GM21526 (cell line): ENCODE results near the gene RERE.

Experiments used
- ATAC-seq: cut with Tn5 transposase; IDR thresholded peaks from one replicate; pipeline ENCODE4 v1.9.1; 2021; ENCODE audit warnings: moderate library complexity; ENCODE audit not compliant: unreplicated experiment, low FRiP score

RERE gene

DNA sequence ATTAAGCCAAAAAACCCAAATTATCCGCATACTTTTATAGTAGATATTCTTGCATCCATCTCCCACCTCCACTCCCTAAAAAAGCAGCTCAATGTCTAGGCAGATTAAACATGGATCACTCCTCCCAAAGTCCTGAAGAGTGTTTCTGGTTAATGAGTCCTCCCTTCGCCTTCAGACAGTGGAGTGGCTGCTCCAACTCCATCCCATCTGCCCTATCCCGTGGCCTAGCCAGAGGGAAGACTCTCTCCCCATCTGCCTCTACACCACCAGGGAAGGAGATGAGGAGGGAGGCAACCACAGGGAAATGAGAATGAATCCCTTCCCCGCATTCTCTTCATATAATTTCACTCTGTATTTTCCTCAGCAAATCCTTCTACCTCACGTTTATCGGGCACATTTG lies 395.7 kb downstream of the RERE start:
- ATAC-seq, result no peak

DNA sequence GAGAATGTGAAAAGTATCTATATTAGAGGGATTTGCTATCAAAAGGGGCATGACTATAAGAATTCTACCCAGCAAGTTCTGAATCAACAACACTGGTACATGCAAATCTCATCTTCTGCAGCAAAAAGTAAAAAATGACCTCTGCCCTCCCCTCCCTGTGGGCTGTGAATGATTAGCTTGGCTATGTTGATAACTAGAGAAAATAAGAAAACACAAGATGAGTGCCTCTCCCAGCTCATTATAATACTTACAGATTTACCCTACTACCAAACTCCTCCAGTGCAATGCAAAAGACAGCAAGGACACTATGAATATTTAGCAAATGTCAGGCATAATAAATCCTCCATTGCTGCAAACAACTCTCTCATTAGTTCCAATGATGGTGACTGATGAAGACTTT lies 397.1 kb downstream of the RERE start:
- no peak for ATAC-seq

DNA sequence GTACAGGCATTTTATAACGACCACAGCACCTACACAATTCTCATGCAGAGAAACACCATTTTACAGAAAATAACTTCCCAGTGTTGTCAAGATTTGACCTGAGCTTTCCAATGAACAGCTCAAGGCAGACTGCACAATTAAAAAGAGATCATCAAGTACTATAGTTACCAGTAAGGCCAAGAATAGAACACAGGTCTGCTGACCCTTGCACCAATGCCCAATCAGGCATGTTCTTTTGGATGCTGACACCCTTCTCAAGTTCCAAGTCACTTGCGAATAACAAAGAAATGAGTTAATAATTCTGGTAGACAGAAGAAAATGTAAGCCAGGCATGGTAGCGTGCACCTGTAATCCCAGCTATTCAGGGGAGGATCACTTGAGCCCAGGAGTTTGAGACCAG lies 397.6 kb downstream of the RERE start:
- ATAC-seq, result no peak

DNA sequence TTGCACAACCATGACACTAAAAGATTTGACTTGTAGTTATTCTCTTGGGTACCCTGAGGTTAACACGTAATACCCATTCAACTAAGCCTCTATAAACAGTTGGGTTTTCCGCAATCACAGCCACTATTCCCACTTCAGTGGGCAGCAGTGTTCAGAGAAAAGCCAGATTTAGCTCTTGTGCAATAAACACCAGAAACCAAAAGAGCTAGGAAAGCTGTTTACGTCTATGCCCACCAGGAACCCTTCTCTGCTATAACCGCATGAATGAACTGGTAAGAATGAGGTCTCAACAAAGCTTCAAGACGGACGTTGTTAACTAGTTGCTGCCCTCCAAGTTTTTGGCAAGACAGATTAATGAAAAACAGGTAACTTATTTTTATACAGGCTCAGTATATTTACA lies 398.3 kb downstream of the RERE start:
- ATAC-seq, result no peak

DNA sequence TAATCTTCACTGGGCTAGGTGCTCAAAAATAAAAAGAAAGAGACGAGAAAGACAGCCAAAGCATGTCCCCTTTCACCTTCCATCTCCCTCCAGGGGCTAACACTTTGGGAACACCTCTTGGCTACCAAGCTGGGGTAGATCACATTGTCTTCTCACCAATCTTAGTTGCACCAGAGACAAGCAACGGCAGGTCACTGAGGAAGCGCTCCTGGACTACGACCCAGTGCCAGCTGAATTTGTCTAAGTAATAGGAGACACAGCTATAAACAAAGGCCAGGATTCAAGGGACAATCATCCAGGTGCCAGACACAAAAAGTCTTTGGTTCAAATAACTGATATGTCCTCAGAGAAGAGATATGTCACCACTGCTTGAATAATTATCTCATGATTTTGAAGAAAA lies 399.1 kb downstream of the RERE start:
- ATAC-seq, result no peak

DNA sequence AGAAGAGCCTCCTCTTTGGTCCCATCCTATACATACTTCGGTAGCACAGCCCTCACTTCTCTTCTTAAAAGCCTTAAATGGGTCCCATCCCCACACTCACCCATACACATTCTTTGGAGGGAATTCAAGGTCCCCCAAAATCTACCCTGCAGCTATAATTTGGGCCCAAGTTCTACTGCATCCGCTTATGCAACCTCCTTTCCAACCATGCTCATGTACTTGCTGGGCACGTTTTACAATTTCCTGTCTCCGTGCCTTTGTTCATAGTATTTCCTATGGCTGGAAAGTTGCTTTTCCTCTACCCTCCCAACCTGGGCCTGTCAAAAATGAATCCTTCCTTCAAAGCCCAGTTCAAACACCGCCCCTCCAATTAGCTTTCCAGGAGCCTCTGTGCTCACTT lies 399.8 kb downstream of the RERE start:
- no peak for ATAC-seq

DNA sequence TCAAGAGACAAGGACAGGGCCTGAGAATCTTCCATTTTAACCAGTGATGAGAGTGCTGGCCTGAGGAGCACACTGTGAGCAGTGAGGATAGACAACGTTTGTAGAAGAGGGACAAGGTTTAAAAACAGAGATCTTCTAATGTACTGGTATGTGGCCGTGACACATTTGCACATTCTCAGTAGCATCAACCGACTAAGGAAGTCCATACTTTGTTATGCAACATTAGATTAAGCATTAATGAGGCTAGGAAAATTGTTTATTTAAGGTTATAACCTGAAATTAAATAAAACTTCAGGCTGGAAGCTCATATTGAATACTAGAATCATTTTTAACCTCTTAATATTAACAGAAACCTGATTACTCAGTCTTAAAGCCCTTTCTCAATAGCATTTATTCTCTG lies 400.6 kb downstream of the RERE start:
- ATAC-seq, result no peak

DNA sequence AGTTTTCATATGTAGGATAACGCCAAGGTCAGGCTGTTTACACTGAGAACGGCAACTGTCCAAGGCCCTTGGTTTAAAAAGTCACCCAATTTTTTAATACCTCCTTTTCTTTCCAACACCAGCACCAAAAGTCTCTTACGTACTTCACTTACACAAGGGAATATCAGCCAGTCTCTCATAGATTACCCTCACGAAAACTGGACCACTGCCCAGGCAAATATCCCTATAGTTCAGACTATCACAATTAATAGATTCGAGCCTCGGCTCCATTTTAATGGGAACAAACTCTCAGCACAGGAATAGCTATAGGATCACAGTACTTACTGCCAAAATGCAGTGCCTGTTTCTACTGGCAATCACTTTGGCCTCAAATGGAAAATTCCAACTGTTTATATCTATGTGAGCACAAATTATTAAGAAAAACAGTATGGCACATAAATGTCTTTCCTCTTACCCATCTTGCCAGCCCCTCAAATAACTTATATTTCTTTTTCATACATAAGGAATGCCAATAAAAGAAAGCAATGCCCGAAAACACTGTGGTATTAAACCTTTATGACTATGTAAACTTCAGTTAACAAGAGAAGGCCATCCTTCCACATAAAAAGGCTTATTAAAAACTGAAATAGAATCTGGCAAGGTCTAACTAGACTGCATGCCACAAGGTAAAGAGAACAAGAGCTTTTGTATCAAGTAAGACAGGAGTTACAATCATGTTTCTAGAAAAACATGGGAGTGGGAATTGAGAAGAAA lies 401.7 kb downstream of the RERE start:
- ATAC-seq, result no peak

DNA sequence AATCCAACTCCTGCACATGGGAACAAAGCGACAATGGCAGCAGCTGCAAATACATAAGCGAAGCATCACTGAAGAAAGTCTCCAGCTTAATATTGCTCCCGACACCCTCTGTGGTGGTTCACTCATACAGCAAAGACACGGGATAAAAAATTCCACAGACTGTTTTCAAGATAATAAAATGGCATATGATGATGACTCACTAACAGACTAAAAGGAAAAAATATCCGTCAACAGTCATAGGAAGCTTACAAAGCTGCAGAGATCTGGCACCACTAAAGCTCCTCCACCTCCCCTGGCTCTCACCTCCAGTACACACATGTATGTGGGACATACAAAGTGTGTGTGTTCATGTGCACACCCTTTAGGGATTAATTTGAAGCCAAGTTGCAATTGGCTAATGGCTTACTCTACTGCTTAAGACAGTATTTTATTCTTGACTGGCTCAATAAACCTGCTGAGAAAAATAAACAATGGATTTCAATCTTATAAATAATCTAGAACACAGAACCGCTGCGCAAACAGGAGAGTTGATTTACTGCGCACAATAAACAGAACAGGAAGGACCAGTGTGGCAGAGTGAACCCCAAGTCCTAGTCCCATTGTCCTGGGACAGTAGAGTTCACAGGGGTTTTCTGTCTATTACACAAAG lies 405.1 kb downstream of the RERE start:
- no peak for ATAC-seq

DNA sequence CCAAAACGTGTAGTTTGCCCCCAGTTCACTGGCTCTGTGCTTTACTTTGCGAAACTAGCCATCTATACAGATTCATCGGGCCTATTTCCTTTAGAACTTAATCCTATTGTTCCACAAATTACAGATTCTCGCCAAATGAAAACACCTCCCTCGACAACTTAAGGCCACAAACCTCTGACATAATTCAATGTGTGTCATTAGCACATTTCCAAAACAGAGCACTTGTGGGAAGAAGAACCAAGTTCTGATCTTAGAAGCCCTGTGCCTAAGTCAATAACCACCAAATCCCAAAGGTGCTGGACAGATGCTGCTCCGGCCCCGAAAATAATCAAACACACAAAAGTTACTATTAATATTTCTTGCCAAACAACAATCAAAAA lies 405.6 kb downstream of the RERE start:
- ATAC-seq, result no peak

DNA sequence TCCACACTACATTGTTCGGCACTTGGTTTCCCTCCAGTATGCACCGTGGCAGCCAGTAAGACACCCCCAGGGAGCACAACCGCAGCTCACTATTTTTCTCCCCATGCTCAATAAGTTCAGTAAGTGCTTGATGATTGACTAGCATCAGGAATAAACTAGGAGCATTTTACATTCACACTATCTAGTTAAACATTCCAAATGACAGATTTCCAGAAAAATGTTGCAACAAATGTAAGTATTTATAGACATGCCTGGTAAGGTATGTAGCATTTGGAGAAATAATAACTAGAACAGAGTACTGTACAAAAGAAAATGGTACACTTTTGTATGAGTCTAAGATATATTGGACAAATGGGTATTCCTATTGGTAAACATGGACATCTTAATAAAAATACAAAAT lies 406.6 kb downstream of the RERE start:
- no peak for ATAC-seq

DNA sequence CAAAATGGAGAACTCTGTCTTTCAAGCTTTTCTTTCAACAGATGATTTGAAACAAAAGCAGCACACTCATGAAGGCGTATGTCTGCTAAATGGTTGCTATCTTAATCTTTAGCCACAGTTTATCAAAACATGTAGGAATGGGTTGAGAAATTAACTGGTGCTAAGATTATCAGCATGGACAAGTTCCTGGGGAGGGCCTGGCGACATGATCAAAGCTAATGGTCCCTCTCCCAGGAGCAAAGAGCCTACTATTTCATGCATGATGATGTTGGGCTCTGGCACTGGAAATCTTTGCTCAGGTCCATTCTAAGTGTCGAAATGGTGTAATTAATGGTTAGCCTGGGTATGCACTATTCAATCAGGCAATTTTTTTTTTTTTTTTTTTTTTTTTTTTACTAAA lies 407.8 kb downstream of the RERE start:
- no peak for ATAC-seq

DNA sequence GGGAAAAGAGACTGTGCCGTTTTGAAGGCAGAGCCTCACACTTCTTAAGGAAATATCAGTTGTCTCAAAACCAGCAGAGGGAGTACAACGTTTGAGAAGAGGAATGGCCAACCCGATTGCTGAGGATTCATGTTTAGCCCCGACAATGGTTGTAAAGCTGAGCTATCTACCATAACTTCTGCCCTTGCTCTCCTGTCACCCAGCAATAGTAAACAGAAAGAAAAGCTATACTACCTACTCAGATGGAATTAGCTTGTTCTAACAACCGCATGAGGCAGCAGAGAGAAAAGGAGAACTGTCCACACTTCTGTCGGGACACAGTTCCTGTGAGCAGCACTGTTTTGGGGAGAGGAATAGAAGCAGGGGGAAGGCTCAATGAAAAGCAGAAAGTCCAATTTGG lies 408.3 kb downstream of the RERE start:
- ATAC-seq, result no peak

DNA sequence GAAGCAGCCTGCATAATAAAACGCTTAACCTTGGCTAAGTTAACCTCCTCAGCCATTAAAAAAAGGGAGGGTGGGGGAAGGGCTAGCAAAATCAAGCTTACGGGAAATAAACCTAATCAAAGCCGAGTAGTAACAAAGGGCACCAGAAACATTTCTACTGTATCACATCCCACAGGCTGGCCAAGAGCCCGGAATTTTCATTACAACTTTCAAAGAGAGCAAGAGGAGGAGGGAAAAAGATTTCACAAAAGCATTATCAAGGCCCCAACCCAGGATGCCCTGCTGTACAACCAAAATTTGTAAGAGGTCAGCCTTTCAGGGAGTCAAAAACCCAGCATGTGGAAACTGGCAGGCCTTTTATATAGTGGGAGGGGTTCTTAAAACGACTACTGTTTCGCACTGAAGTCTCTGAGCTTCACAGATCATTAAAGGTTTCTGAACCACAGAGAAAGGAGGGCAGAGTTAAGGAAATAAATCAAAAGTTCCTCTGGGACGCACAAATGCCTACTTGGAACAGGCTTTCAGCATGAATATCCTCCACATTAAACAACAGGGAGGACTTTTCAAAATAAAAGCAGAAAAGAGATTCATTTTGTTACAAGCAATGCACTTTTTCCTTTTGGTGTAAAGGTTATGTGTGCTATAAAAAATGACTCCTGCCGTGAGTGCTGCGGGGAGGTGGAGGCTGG lies 409.1 kb downstream of the RERE start:
- no peak for ATAC-seq

DNA sequence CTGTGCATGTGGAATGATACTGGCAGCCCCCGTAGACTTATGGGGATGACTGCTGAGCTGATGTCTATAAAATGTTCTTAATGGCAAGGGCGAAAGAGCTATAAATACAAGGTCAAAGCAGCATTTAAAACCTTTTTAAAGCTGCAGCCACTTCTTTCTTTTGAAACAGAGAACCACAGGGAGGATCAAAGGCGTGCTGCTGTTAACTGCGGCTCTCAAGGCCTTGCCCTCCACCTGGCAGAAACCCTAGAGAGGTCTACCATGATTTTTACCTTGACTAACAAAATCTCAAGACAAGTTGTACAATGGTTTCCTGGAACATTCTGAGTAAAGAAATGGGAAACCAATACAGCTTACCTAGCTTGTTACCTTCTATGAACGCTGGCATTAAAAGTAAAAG lies 409.8 kb downstream of the RERE start:
- no peak for ATAC-seq

DNA sequence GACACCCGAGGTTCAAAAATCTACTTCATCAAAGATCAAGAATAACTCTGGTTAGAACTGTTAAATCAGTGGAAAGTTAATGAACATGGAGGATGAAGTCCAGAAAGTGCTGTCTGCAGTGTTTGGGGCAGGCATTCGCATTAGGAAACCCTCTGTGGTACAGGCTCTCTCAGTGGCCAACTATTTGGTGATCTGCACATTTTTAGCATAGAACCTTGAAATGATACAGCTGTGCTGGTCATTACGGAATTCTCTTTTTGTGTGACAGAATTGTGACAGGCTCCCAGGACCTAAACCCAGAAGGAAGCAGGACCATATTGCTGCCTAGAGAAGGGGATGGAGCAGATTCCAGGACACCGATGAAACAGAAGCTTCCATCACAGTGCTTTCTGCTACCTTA lies 410.5 kb downstream of the RERE start:
- no peak for ATAC-seq

DNA sequence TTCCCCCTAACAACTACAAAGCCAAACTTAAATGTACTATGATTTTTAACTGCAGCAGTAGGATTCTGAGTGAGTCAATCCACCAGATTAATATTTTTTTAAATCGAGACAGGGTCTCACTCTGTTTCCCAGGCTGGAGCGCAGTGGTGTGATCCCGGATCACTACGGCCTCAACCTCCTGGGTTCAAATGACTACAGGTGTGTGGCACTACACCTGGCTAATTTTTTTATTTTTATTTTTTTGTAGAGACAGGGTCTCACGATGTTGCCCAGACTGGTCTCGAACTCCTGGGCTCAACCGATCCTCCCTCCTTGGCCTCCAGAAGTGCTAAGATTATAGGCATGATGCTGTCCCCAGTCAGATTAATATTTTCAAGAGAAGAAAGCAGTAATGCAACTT lies 411.4 kb downstream of the RERE start:
- no peak for ATAC-seq

DNA sequence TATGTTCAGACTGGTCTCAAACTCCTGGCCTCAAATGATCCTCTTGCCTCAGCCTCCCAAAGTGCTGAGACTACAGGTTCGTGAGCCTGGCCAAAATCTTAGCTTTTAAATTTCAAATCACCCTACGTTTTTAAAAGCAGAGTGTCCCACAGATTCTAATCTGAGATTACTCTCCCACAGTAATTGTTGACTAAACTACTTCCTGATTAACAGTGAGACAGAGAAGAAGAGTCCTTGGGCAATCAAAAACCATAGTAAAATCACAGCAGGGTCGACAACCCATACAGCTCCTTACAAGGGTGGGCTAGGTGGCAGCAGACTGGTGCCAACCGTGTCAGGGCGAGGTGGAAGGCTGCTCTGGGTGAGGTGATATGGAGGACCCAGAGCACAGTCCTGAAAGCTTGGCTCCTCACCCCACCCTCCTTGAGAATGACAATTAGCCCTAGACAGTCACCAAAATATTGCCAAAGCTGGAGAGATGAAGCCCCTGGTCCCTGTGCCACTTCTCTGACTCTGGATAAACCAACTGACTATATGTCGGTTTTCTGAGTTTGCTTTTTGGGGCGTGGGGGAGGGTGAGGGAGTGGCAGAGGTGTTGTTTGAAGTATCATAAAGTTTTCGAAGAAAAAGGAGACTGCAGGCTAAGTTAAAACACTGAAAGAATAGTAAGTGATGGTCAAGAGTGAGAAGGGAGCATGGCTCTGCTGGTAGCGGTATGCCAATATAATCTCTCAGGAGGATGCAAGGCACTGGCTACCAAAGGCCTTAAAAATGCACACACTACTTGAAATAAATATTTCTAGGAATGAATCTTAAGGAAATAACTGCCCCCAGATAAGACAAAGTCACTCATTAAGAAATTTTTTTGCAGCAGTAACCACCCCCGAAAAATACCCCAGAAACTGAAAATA lies 412.7 kb downstream of the RERE start:
- ATAC-seq, result no peak

DNA sequence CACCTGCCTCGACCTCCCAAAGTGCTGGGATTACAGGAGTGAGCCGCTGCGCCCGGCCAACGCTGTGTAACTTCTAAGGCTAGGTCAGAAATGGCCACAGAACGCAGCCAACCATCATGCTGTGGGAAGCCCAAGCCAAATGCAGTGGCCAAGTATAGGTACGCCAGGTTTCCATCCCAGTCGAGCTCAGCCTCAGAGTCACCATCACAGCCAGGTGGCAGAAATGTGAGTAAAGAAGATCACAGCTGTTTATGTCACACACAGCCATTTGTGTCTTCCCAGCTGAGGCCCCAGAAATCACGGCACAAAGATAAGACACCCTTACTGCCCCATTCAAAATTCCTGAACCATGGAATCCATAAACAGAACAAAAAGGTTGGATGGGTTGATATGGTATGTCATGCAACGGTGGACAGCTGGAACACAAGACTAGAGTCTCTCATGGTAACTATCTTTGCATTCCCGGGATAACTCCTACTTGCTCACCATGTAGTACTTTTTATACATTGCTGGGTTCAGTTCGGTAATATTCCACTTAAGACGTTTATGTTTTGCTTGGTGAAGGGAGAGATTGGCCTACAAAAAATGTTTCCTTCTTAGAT lies 415.2 kb downstream of the RERE start:
- ATAC-seq, result no peak

DNA sequence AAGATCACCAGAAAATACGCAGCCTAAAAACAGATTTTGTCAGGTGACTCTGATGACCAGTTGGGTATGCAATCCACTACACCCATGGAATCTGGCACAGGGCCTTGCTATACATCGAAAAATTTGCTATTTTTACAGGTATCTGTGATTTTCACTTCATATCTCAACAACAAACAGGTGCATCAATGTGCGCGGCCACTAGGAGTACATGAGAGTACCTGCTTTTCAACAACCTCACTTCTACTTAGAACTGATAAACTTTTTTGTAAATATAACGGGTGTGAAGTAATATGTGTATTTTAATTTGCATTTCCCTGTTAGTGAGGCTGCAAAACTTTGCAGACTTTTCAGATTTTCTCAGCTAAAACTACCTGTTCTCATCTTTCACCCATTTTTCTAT lies 418.8 kb downstream of the RERE start:
- ATAC-seq, result no peak

DNA sequence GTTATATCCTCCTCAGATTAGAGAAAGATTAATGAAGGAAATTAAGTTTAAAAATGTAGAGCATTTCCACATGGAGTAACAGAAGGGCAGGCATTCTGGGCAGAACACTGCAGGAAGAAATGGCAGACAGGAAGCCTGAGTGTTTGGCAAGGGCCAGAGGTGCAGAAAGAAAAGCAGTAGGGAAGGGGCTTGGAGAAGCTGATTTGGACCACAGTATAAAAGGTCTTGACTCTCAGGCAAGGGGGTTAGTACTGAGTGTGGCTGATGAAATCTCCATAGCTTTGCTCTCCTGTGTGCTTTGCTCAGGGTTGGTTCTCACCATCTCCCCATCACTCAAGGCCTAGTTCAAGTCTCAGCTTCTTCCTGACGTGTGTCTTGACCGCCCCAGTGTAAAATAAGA lies 419.4 kb downstream of the RERE start:
- no peak for ATAC-seq
